Stimulated activated CD4-positive, alpha-beta T cell treated with anti-CD3 and anti-CD28 coated beads, Interleukin-4, amount 100 ng/mL, for 1 hour (primary cell): ENCODE measurements around the gene CHAD.
"Not testable (repeated sequence)": the region's sequence is repeated elsewhere in the genome, so short reads cannot be mapped to it uniquely, and the experiment has no call there.

Experiments
- DNase-seq: peaks from one replicate; pipeline ENCODE4 v3.0.0-alpha.2; 2020

CHAD gene

DNA sequence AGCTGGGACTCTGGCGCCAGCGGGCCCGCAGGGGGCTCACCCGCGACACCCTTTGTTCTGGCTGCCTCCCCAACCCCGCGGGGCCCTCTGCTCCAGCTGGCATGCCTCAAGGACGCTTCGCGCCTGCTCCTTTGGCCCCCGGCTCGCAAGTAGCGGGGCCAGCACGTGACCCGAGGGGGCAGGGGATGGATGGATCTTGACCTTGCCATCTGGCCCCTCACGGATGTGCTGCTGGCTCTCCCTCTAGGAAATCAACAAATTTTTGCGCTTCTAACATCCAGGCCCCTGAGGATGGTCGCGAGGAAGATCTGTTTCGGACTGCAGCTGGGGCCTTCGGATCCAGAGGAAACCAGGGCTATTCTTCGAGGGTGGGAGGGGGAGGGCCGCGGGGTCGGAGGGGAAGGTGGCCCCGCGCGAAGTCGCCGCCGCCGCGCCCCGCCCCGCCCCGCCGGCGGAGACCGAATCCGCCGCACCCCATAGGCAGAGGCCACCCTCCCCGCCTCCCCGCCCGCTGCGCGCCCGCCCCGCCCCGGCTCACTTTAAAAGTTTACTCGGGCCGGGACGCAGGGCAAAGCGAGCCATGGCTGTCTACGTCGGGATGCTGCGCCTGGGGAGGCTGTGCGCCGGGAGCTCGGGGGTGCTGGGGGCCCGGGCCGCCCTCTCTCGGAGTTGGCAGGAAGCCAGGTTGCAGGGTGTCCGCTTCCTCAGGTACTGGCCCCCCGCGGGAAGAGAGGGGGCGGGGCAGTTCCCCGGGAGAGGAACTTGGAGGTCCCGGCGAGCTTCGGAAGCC, 42.8 kb downstream of the CHAD start, which contains the start of gene ACSF2:
Gene ACSF2, plus strand, starts transcription at position 537 of the 790 bp plus-strand sequence. Its CDS starts 44 bp downstream, at position 581.
- DNase-seq = peak; percentile 75

DNA sequence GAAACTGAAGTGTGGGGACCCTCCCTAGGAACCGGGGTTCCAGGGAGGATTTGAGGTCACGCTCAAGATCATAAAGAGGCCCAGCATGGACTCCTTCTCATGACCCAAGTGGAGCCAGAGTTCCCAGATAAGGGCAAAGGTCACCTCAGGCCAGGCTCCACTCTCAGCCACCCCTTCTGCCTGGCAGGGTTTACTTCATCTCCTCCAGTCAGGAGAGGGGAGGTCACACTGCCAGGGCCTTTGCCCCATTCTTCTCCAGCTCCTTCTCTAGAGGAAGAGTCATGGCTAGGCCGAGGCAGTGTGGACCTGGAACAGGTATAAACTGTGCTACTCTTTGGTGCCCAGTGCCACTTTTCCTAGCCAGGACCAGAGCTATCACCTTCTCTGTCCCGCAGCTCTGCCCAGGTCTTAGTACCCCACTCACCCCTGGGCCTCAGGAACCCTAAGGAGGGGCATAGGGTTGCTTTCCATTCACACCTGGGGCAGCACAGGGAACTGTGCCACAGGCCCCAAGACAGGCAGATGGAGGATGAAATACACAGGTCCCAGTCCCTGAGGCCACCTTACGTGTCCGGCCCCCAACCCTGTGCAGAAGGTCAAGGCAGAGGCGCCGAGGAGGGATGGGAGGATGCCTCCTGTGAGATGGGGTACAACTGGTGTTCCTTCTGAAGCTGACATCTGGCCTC, 43.5 kb downstream of the CHAD start:
- DNase-seq = no peak

DNA sequence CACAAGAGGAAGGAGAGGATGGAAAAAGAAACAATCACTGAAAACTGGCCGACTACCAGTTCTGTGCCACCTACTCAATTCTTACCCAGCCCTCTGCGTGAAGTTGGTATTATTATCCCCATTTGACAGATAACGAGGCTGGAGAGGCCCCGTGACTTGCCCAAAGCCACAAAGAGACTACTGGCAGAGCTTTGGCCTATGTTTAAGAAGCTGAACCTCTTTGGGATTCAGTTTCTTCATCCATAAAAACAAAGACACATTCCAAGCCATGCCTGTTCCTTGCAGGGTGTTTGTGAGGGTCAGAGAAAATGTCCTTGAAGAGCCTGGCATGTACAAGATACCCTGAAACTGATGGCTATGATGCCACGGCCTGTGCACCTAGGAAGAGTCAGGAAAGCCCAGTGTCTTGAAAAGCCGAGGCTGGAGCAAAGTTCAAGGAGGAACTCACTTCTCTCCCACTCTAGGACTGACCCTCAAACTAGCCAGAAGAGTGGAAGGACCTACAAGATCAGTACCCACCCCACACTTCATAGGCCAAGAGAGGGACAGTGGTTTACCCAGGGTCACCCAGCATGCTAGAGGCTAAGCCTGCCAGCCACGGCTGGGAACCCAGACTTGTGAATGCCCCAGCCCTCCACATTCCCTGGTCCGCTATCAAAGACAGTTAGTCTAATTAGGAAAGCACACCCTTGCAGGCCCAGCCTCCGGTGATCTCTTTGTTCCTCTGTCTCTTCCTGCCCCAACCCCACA, 44.3 kb downstream of the CHAD start:
- no peak for DNase-seq

DNA sequence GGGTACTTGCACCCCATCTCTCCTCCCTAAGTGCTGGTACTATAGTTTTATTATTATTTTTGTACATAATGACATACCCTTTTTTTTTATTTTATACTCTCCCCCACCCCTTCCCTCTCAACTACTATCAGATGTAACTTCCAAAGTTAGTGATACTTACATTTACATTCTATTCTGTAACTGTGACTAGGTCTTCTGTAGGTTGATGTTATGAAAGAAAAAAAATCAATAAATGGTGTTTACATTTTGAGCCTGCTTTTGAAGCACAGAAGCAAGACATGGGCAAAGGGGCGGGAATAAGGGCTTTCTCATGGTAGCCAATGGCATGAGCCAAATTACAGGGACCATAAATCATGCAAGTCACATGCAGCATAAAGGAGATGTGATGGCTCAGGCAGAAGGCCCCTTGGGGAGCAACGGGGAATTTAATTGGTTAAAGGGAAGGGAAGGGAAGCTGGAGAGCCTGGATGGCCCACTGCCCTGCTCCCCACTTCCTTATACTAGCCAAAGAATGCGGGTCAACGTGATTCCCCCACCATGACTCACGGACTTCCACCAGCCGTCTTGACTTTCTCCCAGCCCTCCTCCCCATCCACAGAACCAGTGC, 45.0 kb downstream of the CHAD start:
- DNase-seq = no peak

DNA sequence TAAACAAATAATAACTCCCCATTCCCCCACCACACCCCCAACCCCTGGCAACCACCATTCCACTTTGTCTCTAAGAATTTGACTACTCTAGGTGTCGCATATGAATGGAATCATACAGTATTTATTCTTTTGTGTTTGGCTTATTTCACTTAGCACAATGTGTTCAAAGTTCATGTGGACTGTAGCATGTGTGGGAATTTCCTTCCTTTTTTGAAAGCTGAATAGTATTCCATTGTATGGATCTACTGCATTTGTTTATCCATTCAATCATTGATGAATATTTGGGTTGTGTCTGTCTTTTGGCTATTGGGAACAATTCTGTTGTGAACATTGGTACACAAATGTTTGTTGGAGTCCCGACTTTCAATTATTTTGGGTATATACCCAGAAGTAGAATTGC, 45.9 kb downstream of the CHAD start:
- DNase-seq = no peak

DNA sequence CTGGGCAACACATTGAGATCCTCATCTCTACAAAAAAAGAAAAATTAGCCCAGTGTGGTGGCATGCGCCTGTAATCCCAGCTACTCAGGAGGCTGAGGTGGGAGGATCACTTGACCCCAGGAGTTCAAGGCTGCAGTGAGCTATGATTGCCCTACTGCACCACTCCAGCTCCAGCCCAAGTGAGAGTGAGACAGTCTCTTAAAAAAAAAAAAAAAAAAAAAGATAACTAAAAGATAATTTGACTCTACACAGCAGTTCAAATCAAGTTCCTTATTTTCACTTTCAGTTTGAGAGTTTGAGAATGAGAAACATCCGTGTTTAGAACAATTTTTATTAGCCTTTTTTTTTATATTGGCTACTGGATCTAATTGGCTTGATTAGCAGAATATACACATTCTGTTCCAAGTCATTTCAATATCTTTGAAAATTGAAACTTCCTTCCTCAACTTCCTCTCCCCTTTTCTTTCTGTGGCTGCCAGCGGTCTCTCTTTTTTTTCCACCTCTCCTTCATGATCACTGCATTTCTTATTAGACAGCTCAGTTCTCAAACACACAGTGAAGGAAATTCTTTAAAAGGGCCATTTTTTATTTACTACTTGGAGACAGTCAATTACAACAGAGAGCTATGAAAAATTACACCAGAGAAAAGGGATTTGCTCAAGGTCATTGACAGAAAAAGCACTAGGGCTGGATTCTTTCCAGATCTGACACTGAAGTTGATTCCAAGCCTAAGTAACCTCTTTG, 47.2 kb downstream of the CHAD start:
- DNase-seq = no peak

DNA sequence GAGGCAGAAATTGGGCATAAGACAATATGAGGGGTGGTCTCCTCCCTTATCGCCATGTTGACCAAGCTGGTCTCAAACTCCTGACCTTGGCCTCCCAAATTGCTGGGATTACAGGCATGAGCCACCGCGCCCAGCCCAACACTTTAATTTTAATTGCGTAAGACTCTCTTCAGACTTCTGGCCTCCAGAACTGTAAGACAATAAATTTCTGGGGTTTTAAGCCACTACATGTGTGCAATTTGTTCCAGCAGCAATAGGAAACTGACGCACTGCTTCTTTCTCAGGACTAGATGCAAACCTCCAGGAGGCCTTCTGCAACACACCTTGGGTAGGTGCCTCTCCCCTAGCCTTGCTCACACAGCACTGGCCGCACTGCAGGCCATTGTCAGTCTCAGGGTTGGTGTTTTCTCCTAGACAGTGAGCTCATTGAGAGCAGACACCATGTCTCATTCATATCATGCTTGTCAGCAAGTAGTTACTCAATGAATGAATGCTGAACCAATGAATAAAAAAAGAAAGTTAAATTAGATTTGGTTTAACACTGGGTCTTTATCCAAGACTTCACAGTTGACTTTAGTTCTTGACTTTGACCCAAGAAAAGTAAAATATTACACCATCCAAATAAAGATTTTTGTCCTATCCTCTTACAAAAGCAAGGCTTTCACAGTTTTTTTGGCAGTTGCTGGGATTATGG, 48.1 kb downstream of the CHAD start:
- no peak for DNase-seq

DNA sequence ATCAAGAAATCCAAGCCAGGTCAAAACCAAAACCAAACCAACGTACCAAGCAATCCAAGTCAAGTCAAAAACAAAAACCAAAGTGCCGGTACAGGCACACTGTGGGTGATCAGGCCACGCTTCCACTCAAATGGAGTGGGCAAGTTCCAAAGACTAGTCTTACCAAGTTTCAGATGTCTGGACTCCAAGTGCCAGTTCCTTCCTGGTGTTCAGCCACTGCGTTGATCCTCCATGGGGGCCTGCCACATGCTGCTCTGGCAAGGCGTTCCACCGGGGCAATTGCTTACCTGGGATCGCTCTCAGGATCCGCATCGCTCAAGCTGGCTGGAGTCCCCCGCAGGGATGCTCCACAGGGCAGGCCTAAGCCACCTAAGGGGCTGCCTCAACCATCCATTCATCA, 49.1 kb downstream of the CHAD start:
- DNase-seq = not testable (repeated sequence)

DNA sequence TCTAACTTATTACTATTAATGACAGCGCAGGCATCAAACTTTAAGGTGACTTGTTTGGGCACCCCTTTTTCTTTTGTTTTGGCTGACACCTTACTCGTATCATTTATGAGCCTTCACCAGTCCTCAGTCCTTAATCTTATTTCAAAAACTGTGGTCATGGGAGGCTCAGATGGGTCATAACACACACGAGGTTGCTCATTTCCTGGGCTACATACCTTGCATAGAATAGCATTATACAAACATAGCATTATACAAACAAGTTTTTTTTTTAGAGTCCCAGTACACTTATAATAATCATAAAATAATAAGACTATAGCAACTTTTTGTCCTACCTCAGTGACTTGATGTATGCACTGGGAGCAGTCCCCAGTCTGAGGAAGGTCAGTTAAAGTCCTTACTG, 53.9 kb downstream of the CHAD start:
- no peak for DNase-seq
